C4-2B (cell line): ENCODE measurements around the gene ANXA6.

ENCODE experiments used
- H3K27ac ChIP-seq: fragments of 450-650 bp; 2 replicates; pipeline ENCODE4 v1.5.1; 2017
- CTCF ChIP-seq: fragments of 450-650 bp; conservative IDR thresholded peaks from 2 replicates; pipeline ENCODE4 v1.5.1; 2017; ENCODE audit warnings: mild to moderate bottlenecking
- ZFX ChIP-seq: fragments of 450-650 bp; IDR thresholded peaks from 2 replicates; pipeline ENCODE4 v1.6.1; 2017

Gene ANXA6

GRCh38 chr5:151097820-151098767 lies 59.5 kb downstream of the ANXA6 start:
- TF ChIP-seq ZFX (no peak), CTCF (no peak)
- no peak overlapping the region for H3K27ac ChIP-seq

GRCh38 chr5:151097061-151097460 lies 60.5 kb downstream of the ANXA6 start:
- TF ChIP-seq CTCF = no peak
- no peak for TF ChIP-seq ZFX
- H3K27ac ChIP-seq = no peak overlapping the region

DNA sequence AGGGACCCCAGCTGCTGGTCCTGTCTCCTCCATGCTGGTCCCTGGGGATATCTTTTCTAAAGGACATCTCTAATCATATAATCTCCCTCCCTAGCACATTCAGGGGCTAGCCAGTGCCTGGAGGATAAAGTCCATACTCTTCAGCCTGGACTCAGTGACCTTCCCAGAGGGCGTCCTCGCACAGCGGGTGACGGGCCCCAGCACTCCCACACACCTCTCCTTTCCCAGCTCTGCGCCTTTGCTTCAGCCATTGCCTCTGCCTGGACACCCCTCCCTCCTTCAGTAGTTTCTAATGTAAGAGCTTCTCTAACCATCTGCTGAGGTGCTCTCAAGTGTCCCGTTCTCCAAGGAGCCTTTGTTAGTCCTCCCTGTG lies 61.6 kb downstream of the ANXA6 start:
- H3K27ac ChIP-seq = no peak overlapping the region
- TF ChIP-seq ZFX = no peak
- no peak for TF ChIP-seq CTCF

GRCh38 chr5:151095341-151096000 lies 62.1 kb downstream of the ANXA6 start:
- TF ChIP-seq ZFX (no peak), CTCF (no peak)
- no peak overlapping the region for H3K27ac ChIP-seq

DNA sequence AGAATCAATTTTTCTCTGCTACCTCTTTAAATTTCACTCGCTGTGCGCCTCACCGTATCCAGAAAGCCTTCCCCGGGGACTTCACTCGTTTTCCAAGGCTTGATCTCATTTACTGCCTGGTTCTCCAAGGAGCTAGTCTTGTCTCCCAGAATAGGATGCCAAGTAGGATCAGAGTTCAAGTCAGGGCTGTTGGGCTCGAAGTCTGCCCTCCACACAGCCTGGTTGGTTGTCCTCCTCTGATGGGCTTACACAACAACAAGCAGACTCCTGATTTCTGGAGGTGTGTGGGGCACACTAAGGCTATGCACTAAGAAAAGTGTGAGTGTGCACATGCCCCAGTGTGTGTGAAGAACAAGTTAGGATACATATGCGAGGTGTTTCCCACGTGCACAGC lies 62.7 kb downstream of the ANXA6 start:
- no peak for TF ChIP-seq CTCF
- no peak overlapping the region for H3K27ac ChIP-seq

GRCh38 chr5:151094030-151094851 lies 63.3 kb downstream of the ANXA6 start:
- no peak overlapping the region for H3K27ac ChIP-seq
- no peak for TF ChIP-seq CTCF

- no peak overlapping the region for H3K27ac ChIP-seq
- TF ChIP-seq CTCF (no peak), ZFX (no peak)
These were observed 64.1 kb downstream of the ANXA6 start for GRCh38 chr5:151093476-151093889.
